GM21390 (cell line): ENCODE measurements around the gene MPL.

Experiments used
- ATAC-seq: cut with Tn5 transposase; IDR thresholded peaks from one replicate; pipeline ENCODE4 v1.9.1; 2021; ENCODE audit not compliant: unreplicated experiment

Gene MPL

GRCh38 chr1:43337588-43337987, at the start of gene MPL:
Gene MPL (plus strand): TSS chr1:43337818. CDS start chr1:43337849, 31 bp downstream.
- ATAC-seq, result no peak

GRCh38 chr1:43288058-43288784, 49.4 kb upstream of the MPL start:
- ATAC-seq, result no peak

GRCh38 chr1:43288785-43289706, 48.6 kb upstream of the MPL start:
- no peak for ATAC-seq

GRCh38 chr1:43292216-43292615, 45.4 kb upstream of the MPL start:
- ATAC-seq, result no peak

GRCh38 chr1:43292679-43293078, 44.9 kb upstream of the MPL start:
- ATAC-seq, result no peak

GRCh38 chr1:43293176-43293575, 44.4 kb upstream of the MPL start:
- no peak for ATAC-seq

- ATAC-seq, result no peak
These were observed 43.5 kb upstream of the MPL start for GRCh38 chr1:43293896-43294760.

- ATAC-seq, result no peak
These were observed 42.9 kb upstream of the MPL start for GRCh38 chr1:43294761-43295160.

GRCh38 chr1:43296207-43296606, 41.4 kb upstream of the MPL start:
- ATAC-seq, result no peak

GRCh38 chr1:43298055-43298454, 39.6 kb upstream of the MPL start:
- ATAC-seq, result no peak

GRCh38 chr1:43299101-43299500, 38.5 kb upstream of the MPL start:
- ATAC-seq, result no peak

GRCh38 chr1:43300378-43301094, 37.1 kb upstream of the MPL start, which contains the start of gene TIE1:
Gene TIE1 (plus strand): TSS chr1:43300982. CDS start chr1:43301072, 90 bp downstream.
- ATAC-seq, result no peak

- no peak for ATAC-seq
These were observed 35.4 kb upstream of the MPL start for GRCh38 chr1:43302201-43302600.

GRCh38 chr1:43302721-43303470, 34.7 kb upstream of the MPL start:
- no peak for ATAC-seq

GRCh38 chr1:43303471-43304313, 33.9 kb upstream of the MPL start:
- ATAC-seq, result no peak

GRCh38 chr1:43304314-43304681, 33.3 kb upstream of the MPL start:
- ATAC-seq, result no peak

- ATAC-seq, result no peak
These were observed 32.8 kb upstream of the MPL start for GRCh38 chr1:43304771-43305300.

GRCh38 chr1:43305461-43305860, 32.2 kb upstream of the MPL start:
- no peak for ATAC-seq
